Kidney capillary endothelial cell (primary cell): ENCODE data around the gene PCDHGB1.
"Not testable (repeated sequence)": the region's sequence is repeated elsewhere in the genome, so short reads cannot be mapped to it uniquely, and the experiment has no call there.

Source experiments
- DNase-seq: peaks from one replicate; pipeline ENCODE4 v3.0.0-alpha.2; 2018; ENCODE audit warnings: low spot score

PCDHGB1 gene

DNA sequence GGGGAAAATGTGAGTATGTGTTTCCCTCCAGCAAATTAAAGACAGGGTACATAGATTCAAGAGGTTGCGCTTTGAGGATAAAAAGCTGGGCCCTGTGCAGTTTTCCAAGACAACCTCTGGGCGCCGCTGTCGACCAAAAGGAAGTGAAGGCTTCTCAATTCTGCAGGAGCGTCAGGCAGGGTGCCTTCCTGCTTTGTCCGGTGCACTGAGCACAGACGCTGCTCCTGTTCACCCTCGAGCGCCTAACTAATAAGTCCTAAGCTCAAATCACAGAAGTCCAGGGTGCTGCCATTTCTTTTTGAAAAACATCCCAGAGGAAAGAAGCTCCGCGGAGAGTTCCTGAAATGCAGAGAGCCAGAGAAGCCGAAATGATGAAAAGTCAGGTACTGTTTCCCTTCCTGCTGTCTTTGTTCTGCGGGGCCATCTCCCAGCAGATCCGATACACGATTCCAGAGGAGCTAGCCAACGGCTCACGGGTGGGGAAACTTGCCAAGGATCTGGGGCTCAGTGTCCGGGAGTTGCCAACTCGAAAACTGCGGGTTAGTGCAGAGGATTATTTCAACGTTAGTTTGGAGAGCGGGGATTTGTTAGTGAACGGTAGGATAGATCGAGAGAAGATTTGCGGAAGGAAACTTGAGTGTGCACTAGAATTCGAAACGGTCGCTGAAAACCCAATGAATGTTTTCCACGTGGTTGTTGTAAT is at the start of gene PCDHGB1:
Gene PCDHGB1, plus strand, starts transcription at position 183 of the 703 bp plus-strand sequence. Its CDS starts 162 bp downstream, at position 345.
- DNase-seq: no peak

DNA sequence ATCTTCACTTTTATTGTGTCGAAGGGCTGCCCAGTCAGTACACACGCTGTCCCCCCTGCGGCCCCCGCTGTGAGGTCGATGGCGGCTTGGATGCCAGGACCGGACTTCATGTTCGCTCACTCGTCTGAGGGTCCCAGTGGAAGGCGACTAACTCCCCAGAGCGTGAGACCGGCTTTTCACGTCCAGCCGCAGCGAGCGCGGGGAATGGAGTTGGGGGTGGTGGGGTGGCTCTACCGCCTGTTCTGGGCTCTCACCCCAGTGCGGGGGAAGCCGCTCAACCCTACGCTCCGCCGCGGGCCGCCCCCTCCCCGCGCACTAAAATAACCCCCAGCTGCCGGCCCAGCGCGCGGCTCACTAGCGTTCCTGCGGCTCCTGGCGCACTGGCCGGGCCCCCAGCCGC is 46.1 kb upstream of the PCDHGB1 start, which contains the start of gene SLC25A2:
Gene SLC25A2, minus strand, starts transcription at position 294 of the 400 bp plus-strand sequence. Its CDS starts 184 bp downstream, at position 110.
- DNase-seq: no peak

DNA sequence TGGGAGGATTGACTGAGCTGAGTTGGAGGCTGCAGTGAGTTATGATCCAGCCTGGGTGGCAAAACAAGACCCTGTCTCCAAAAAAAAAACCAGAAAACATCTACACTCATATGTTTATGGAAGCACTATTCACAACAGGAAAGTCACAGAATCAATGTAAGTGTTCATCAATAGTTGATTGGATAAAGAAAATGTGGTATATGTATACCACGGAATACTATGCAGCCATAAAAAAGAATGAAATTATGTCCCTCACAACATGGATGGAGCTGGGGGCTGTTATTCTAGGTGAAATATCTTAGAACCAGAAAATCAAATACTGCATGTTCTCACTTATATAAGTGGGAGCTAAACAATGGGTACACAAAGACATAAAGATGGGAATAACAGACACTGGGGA is 43.3 kb upstream of the PCDHGB1 start:
- DNase-seq: no peak

DNA sequence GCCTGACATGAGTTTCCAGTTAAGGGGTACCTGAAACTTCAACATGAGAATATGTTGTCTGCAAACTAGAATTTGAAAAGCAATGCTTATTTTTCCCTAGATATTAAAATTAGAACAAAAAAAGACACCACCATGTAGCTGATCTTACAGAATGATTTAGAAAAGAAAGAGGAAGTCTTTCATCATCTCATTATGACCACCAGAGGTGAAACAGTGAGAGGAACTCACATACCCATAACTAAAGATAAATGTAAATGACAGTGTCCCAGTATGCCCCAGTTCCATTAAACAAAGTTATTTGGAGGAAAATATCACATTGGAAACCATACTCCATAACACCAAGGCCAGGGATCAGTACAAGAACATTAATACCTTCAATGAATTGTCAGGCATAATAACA is 36.2 kb upstream of the PCDHGB1 start:
- DNase-seq: no peak

DNA sequence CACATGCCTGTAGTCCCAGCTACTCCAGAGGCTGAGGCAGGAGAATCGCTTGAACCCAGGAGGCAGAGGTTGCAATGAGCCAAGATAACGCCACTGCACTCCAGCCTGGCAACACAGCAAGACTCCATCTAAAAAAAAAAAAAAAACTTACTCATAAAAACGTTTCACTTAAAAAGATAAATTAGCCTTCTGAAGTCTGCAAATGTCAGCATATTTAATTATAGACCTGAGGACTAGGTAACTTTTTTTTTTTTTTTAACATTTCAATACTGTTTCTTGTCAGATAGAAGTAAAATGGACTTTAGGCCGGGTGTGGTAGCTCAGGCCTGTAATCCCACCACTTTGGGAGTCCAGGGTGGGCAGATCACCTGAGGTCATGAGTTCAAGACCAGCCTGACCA is 32.9 kb upstream of the PCDHGB1 start:
- DNase-seq: not testable (repeated sequence)

DNA sequence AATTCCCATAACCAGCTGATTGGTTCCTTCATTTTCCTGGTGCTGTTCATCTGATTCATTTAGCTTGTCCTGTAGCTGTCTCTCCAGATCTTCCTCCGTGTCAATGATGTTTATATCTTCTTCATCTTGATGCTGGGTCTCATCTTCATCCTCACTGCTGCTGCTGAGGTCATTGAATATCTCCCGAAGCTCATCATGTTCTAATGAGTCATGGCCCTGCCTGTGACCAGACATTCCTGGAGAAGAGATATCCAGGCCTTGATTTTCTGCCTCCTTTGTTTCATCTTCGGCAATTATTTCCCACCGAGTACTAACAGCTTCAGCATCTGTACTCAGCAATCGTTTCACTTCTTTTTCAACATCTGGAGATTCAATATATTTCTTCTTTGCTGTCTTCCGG is 30.7 kb upstream of the PCDHGB1 start:
- no peak for DNase-seq

DNA sequence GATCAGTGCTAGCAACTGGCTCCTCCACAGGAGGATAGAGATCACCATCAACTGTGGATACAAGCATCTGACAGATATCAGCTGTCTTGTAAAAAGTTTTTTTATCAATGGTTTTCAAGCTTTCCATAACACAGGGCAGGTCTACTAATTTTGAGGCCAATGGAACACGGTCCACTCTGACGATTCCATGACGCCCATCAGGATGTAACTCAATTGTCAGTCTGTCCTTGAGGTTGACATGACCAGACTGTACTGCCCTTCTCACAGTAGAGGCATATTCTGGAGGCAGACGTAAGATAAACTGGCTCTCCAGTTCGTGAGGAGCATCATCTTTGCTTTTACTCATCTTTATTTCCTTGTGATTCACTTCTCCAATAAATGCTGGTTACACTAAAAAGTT is 30.2 kb upstream of the PCDHGB1 start:
- no peak for DNase-seq

DNA sequence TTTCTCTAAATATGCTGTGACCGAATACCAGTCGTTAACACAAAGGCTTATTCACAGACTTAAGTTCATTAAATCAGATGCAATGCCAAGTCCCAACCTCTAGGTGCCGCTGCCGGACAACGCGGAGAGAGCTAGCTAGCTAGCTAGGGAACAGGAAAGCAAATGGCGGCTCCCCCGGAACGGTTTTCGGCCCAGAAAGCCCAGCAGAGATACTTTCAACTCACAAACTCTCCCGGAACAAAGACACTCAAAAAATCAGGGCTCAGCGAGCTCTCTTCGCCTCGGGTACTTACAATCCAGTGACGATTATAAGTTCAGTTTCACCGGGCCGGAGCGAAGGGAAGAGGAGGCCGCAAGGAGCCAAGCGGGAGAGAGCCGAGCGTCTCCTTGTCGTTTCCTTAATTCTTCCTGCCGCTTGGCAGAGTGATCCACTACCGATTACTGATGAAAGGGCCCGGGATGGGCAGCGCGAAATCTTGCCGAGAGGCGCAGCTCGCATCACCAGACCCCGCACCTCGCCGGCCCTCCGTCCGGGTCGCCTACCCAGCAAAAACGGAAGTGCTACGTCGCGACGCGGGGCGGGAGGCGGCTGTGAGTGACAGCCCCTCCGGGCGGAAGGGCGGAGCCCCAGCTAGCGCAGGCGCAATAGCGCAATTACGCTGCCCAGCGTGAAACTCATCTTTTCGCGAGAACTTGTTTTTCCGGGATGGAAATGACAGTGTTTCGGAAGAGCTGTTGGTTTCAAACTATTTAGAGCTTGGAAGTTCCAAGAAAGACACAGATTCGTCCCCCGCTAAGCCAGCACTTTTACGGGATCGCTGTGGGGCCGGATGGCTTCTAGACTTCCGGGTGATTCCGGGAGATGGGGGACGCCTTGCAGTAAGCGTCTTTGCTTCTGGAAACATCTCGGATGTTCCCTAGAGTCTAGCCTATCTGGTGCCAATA is 29.4 kb upstream of the PCDHGB1 start, which contains the start of gene TAF7:
Gene TAF7, minus strand, starts transcription at position 560 of the 945 bp plus-strand sequence. CDS start 740 bp downstream, outside the sequence.
- DNase-seq: peak; percentile 91

DNA sequence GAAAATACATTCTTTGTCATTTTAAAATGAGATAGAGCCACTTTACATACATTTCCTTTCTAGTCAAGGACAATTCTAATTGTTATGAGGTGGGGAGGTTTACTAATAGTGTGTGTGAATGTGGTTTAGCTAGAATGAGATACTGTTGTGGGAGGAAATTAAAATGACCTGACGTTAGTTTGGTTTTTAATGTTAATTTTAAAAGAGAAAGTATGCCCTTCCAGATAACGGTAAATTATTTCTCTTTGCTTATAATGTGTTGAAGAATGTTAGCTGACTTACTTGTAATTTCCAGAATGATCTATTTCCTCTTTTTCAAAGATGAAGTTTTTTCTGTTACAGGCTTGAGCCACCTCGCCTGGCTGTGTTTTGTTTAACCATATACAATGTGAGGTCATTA is 27.6 kb upstream of the PCDHGB1 start:
- DNase-seq: no peak

DNA sequence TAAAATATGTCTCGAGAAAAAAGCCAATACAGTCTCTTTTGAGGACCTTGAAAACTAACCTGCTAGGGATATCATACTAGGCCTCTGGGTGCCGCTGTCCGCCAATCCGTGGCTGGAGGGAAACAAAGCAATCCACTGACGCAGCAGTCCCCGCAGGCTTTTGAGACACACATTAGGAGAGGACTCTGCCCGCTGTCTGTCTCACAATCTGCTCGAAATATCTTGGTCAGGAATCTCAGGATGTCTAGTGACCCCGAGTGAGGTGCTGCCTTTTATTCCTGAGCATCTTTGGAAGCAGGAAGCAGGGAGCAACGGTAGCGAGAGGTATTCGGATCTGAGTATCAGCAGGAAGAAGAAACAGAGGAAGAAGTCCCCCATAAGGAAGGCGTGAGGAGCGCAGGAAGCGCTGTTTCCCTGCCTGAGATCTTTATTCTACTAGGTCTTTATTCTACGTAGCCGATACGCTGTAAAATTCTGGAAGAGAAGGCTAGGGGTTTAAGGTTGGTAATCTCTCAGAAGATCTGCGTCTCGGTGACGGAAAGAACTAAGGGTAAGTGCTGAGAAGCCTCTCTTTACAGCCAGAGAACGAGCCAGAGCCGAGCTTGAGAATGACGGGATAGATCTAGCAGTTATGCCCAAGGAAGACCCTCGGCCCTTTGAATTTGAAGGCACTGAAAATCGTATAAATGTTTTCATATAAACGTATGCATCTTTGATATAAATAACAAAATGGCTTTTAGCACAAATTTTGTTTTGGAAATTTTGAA is 23.6 kb upstream of the PCDHGB1 start:
- DNase-seq: peak; percentile 44

DNA sequence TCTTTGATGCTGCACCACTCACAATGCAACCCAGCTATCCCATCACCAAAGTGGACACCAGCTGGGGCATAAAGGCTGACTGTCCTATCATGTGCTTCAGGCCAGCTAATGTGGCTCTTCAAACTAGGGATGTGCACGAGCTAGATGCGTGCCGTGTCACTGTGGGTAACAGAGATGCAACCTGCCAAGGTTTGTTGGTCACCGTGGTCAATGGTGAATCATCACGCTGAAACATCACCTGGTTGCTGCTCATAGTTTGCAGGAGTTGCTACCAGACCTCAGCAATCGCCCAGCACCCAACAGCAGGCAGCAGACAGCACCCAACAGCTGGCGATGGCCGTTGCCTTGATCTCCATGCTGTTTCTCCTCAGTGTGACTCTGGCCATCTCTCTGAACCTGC is 21.7 kb upstream of the PCDHGB1 start:
- no peak for DNase-seq

DNA sequence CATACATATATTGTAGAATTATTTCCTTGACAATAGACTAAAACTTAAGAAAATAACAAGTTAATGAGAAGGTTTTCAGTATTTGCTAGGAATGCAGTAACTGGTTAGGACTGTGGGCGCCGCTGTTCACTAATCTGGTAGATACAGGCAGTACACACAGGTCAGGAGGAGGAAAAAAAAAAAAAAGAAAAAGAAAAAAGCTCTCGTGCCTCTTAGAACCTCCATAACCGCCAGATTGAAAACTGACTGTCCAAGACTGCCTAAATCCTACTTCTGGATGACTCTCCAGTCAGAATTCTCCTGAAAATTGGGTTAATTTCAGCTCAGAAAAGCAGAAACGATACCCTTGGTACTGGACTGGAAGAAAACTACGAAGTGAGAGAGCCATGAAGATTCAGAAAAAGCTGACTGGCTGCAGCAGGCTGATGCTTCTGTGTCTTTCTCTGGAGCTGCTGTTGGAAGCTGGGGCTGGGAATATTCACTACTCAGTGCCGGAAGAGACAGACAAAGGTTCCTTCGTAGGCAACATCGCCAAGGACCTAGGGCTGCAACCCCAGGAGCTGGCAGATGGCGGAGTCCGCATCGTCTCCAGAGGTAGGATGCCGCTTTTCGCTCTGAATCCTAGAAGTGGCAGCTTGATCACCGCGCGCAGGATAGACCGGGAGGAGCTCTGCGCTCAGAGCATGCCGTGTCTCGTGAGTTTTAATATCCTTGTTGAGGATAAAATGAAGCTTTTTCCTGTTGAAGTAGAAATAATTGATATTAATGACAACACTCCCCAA is 19.4 kb upstream of the PCDHGB1 start, which contains the start of gene PCDHGA1:
Gene PCDHGA1, plus strand, starts transcription at position 216 of the 782 bp plus-strand sequence.
- no peak for DNase-seq

DNA sequence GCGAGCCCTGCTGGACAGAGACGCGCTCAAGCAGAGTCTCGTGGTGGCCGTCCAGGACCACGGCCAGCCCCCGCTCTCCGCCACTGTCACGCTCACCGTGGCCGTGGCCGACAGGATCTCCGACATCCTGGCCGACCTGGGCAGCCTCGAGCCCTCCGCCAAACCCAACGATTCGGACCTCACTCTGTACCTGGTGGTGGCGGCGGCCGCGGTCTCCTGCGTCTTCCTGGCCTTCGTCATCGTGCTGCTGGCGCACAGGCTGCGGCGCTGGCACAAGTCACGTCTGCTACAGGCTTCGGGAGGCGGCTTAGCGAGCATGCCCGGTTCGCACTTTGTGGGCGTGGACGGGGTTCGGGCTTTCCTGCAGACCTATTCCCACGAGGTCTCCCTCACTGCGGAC is 17.3 kb upstream of the PCDHGB1 start:
- not testable (repeated sequence) for DNase-seq

DNA sequence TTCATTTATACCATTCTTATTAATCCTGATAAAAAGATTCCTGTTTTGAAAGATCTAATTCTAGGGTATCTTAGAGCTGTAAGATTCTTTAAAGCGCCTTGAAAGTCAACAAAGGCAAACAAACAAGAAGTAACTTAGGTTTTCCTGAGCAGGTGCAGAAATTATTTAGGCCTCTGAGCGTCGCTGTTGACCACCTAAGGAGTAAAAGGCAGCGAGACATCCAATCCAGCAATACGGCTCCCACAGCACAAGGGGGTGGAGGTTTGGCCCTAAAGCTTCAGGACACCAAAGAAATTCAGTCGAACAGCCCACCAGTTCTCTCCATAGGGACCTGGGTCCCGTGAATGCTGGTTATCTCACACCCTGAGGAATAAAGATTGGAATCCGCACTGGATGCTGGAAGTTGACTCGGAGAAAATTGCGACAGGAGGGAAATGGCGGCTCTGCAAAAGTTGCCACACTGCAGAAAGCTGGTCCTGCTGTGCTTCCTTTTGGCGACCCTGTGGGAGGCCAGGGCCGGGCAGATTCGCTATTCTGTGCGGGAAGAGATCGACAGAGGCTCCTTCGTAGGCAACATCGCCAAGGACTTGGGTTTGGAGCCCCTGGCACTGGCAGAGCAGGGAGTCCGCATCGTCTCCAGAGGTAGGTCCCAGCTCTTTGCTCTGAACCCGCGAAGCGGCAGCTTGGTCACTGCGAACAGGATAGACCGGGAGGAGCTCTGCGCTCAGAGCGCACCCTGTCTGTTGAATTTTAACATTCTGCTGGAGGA is 11.2 kb upstream of the PCDHGB1 start, which contains the start of gene PCDHGA2:
Gene PCDHGA2, plus strand, starts transcription at position 223 of the 769 bp plus-strand sequence.
- DNase-seq: no peak

DNA sequence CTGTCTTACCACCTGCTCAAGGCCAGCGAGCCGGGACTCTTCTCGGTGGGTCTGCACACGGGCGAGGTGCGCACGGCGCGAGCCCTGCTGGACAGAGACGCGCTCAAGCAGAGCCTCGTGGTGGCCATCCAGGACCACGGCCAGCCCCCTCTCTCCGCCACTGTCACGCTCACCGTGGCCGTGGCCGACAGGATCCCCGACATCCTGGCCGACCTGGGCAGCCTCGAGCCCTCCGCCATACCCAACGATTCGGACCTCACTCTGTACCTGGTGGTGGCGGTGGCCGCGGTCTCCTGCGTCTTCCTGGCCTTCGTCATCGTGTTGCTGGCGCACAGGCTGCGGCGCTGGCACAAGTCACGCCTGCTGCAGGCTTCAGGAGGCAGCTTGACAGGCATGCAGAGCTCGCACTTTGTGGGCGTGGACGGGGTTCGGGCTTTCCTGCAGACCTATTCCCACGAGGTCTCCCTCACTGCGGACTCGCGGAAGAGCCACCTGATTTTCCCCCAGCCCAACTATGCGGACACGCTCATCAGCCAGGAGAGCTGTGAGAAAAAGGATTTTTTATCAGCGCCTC is 9.0 kb upstream of the PCDHGB1 start:
- not testable (repeated sequence) for DNase-seq

DNA sequence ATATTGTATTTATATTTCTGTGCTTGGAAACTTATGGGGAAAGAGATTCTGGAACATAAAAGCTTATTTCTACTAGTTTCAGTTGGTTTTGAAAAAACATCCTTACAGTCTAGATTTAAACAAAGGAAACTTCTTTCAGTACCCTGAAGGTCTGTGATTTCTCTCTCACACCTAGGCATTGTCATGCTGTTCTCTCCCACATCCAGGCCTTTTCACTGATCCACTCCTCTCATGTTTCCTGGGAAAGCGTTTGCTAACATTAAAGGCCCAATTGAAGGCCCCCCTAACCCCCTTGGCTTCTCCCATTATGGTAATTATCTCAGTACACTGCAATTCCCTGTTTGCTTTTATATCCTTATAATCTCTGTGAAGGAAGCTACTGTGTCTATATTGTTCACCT is 7.1 kb upstream of the PCDHGB1 start:
- DNase-seq: no peak

DNA sequence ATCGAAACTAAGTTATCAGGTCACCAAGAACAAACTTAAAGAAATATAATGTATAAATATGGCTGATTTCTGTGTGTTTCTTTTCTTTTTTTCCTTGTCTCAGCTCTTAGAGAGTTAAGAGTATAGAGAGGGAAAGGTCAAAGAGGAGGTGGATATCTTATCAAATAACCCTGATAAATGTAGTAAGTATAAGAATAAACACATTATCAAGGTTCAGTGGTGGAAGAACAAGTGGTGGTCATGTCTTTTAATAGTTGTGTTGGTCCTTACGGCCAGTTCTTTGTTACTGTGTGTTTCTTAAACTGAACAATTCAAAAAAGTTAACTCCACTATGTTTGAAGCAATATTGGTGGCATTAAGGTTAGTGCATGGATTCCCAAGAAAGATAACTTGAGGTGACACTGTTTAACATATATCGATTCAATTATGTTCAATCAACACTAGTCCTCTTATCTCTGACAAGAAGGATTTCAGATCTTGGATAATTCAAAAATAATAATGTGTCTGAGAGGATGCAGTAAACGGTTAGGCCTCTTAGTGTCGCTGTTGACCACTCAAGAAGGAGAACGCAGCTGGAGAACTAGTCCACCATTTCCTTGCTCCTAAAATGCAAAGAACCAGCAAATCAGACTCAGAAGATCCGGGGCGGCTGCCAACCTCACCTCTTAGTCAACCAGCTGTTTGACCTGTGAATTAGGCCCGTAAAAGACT is 6.5 kb upstream of the PCDHGB1 start, which contains the start of gene PCDHGA3:
Gene PCDHGA3, plus strand, starts transcription at position 588 of the 711 bp plus-strand sequence. CDS start 205 bp downstream, outside the sequence.
- DNase-seq: peak; percentile 36

DNA sequence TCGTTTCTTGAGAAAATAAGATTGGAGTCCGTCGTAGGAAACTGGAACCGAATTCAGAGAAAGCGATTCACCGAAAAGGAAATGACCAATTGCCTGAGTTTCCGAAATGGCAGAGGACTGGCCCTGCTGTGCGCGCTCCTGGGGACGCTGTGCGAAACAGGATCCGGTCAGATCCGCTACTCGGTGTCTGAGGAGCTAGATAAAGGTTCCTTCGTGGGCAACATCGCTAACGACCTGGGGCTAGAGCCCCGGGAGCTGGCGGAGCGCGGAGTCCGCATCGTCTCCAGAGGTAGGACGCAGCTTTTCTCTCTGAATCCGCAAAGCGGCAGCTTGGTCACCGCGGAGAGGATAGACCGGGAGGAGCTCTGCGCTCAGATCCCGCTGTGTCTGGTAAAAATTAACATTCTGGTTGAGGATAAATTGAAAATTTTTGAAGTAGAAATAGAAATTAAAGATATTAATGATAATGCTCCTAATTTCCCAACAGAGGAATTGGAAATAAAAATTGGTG is 5.9 kb upstream of the PCDHGB1 start:
- DNase-seq: no peak

DNA sequence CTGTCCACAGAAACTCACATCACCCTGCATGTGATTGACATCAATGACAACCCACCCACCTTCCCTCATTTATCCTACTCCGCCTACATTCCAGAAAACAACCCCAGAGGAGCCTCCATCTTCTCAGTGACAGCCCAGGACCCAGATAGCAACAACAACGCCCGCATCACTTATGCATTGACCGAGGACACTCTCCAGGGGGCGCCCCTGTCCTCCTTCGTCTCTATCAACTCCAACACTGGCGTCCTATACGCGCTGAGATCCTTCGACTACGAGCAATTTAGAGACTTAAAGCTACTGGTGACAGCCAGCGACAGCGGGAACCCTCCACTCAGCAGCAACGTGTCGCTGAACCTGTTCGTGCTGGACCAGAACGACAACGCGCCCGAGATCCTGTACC is 4.6 kb upstream of the PCDHGB1 start:
- no peak for DNase-seq
